Endometrial microvascular endothelial cells (primary cell): ENCODE results near the gene STATH. TPM values are rescaled to one million over a fixed set of nuclear protein-coding genes. Genes with fewer than 3 reads are reported as not detected.
"Not testable (repeated sequence)": the region's sequence is repeated elsewhere in the genome, so short reads cannot be mapped to it uniquely, and the experiment has no call there.

Source experiments
- in situ Hi-C: cut with HindIII; loops from 2 replicates; pipeline ENCODE4 v1.10.0; 2017; ENCODE audit warnings: low sequenced_read_pairs, low pct_unique_long_range_greater_than_20kb; ENCODE audit errors: inconsistent ontology term
- total RNA-seq: library from RNA; depleted of rRNA; stranded (reverse); fragments of >200 nt; gene quantifications from one replicate; pipeline ENCODE4 v1.2.3, GENCODE V29; 2015; ENCODE audit errors: inconsistent ontology term

Gene STATH
- not detected for total RNA-seq

- in situ Hi-C loops: no loop called here
These were observed at the start of gene STATH for GRCh38 chr4:69995526-69996016. Gene STATH (plus strand): TSS chr4:69995966. CDS start chr4:69998438, 2,472 bp downstream.

DNA sequence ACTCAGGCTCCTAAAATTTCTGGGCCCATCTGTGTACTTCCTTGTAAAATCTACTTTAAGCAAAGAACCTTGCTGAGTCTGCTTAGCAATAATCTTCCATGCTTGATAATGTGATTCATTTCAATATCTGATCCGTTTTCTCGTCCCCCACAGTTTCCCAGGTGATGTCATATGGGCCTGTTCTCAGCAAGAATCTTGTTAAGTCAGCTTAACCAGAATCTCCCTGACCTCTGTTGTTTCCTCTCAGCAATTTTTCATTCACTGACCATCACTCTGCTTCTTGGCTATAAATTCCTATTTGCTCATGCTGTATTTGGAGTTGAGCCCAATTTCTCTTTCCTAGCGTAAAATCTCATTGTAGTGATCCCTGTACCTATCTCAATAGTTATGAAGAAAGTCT, 44.2 kb upstream of the STATH start:
- in situ Hi-C loops: no loop called here

DNA sequence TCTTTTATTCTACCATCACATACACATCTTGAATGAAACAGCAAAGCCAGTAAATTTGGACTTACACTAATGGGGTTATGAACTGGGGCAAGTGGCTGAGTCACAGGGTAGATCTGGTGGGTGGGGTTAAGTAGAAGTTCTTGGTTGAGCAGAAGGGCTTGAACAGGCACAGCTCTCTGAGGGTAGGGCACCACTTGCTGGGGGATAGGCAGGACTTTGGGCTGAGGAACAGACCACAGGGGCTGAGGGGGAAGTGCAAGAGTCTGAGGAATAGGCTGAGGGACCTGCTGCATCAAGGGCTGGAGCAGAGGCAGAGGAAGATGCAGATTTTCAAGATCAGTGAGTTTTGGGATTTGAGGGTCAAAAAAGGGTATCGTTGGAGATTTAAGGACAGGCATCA, 38.6 kb upstream of the STATH start:
- in situ Hi-C loops: no loop called here

DNA sequence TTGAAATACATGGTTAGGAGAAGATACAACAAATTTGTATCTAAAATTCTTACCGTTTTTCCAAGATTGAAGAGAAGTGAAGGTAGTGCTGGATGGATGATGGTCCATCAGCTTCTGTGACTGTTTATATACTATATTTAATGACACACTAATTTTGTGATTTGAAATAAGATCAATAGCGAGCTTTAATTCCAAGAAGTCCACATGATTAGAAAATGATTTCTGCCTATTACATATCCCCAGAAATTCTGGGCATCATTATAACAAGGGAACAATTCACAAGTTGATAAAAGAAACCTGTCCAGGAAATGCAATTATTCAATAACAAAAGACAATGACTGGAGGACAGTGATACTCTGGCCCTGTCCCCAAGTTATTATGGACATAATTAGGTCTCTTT, 30.1 kb upstream of the STATH start, which contains the start of gene CSN2:
Gene CSN2 (minus strand): TSS at position 101 of the 400 bp plus-strand sequence. CDS start 4,733 bp downstream, outside the sequence.
- in situ Hi-C loops: no loop called here

DNA sequence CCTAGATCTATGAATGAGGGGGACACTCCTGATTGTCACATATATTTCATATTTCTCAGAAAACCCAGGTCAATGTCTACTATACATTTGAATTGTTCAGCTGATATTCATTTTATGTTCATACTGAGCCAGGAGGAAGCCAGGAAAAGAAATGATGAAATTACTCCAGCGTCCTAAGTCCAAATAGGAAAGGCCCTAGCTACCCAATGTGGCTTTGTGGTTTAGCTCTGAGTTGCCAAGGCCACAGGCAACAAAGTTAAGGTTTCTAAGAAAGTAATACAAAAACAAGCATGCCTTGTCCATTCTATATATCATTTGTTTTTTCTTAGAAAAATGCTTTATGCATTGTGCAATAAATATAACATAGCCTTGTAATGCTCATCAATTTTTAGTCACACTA, 25.7 kb upstream of the STATH start:
- in situ Hi-C loops: no loop called here

DNA sequence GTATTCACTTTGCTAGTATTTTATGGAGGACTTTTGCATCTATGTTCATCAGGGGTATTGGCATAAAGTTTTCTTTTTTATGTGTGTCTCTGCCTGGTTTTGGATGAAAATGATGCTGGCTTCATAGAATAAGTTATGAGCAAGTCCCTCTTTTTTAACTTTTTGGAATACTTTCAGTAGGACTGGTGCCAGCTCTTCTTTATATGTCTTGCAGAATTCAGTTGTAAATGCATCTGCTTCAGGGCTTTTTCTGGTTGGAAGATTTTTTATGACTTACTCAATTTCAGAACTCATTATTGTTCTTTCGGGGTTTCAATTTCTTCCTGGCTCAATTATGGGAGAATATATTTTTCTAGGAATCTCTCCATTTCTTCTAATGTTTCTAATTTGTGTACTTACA, 21.1 kb upstream of the STATH start:
- in situ Hi-C loops: no loop called here

GRCh38 chr4:69977582-69977981, 18.2 kb upstream of the STATH start:
- in situ Hi-C loops: no loop called here

DNA sequence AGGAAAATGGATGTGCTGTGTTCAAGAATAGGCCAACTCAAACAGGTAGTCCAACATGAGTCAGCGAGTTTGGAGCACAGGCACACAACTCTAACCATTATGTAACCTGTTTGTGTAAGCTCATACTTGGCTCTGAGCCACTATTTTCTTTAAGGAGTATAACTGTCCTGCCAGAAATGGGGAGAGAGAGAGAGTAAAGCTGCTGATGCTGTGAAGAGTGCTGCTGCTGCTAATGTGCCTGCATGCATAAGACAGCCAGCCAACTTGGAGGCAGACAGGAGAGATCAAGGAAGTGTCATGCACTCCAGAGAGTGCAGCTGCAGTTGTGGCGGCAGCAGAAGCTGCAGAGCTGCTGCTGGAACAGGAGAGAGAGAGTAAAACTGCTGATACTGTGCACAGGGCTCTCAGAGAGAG, 11.7 kb upstream of the STATH start:
- in situ Hi-C loops: no loop called here

GRCh38 chr4:69986663-69987062, 9.1 kb upstream of the STATH start:
- in situ Hi-C loops: no loop called here

DNA sequence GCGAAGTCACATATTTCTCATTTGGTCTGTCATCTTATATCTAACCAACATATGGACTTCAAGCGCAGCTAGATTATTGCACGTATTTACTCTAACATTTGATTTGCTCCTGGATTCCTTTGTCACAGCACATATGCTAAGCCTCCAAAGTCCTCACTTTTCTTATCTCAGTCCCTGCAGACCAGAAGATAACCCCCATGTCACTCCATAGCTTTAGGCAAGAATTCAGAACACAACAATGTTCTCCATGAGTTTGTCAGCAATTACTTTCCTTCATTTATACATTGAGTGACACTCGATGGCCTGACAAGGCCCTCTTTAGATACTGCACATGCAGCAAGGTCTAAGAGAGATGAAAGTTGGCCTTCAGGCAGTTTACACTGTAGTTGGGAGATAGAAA, 4.8 kb upstream of the STATH start:
- in situ Hi-C loops: no loop called here

DNA sequence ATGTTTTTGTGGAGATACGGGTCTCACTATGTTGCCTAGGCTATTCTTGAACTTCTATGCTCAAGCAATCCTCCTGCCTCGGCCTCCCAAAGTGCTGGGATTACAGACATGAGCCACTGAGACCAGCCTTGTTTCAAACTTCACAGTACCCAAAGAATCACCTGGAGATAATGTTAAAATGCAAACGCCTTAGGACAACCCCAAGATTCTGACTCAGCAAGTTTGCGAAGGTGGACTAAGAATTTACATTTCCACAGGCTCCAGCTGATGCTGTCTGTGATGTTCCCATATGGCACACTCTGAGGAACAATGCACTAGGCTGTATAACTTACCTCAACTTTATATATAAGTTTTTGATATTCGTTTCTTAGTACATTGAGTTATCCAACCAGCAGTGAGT, 984 bp upstream of the STATH start:
- in situ Hi-C loops: no loop called here

DNA sequence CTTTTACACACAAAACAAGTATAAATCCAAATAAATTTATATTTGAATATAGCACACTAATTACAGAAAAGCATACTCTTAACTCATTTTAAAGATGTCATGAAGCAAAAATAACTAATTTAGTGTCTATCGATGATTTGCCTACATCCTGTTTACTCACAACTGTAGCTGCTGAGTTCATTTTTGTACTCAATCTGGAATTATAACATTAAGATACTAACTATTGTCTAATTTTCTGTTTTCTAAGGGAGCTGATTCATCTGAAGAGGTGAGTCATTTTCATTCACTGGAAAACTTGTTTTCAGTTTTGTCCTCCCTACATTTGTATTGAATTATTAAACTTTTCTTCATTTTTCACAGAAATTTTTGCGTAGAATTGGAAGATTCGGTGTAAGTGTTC, 3.7 kb downstream of the STATH start:
- in situ Hi-C loops: no loop called here

DNA sequence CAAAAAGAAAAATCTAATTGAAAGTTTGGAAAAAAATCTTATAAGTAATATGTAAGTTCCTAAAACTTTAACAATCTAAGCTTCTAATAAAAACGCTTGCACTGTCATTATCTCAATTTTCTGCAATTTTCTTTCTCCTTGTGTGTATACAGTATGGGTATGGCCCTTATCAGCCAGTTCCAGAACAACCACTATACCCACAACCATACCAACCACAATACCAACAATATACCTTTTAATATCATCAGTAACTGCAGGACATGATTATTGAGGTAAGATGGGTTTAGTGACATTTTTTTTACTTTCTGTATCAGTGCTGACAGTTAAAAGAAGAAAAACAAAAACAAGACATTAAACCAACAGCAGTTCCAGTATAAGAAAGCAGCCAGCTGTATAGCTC, 4.9 kb downstream of the STATH start:
- in situ Hi-C loops: no loop called here

- in situ Hi-C loops: no loop called here
These were observed 6.7 kb downstream of the STATH start for GRCh38 chr4:70002507-70002906.

DNA sequence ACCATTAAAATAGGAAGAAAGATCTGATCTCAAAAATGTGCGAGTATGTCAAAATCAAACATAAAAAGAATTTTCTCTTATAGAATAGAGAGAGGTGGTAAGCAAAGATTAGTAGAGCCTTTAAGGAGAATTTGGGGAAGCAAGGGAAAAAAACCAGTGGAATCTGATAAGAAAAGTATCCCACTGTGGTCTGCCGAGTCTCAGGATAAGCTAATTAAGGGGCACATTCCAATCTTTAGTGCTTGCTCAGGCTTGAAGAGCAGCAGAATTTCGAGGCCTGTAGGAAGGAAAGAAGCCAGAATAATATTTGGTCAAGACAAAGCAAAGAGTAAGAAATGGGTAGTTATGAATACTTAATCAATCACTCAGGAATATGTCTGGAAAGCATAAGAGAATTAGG, 13.0 kb downstream of the STATH start:
- in situ Hi-C loops: no loop called here

DNA sequence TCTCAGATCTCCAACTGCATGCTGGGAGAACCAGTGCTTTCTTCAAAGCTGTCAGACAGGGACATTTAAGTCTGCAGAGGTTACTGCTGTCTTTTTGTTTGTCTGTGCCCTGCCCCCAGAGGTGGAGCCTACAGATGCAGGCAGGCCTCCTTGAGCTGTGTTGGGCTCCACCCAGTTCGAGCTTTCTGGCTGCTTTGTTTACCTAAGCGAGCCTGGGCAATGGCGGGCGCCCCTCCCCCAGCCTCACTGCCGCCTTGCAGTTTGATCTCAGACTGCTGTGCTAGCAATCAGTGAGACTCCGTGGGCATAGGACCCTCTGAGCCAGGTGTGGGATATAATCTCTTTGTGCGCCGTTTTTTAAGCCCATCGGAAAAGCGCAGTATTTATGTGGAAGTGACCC, 23.2 kb downstream of the STATH start:
- in situ Hi-C loops: not testable (repeated sequence)

GRCh38 chr4:70023218-70023617, 27.5 kb downstream of the STATH start:
- in situ Hi-C loops: no loop called here

DNA sequence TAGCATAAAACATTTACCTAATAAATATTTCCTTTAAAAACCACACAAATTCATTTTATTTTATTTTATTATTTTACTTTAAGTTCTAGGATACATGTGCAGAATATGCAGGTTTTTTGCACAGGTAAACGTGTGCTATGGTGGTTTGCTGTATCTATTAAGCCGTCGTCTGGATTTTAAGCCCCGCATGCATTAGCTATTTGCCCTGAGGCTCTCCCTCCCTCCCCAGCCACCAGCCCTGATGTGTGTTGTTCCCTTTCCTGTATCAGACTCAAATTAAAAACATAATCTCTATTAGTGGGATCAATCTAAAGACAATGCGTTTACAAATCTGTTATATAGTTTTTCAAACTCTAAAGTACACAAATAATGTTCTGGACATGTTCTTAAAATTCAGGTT, 31.2 kb downstream of the STATH start:
- in situ Hi-C loops: no loop called here

DNA sequence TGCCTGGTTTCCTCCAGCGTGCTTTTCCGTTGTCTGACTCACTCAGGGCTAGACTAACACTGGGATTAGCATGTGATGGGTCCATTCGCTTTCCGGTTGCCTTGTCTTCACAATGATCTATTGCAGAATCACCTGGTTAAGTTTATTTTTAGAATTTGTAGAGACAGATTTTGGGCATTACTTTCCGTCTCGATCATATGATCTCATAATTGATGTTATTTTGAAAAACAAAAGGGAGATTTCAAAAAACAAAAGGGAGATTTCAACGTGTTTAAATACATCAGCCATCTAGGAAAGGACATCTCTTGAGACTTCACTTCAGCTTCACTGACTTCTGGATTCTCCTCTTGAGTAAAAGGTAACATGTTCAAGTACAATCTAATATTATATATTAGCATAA, 32.4 kb downstream of the STATH start, which contains the start of gene HTN3:
Gene HTN3 (plus strand): TSS at position 301 of the 400 bp plus-strand sequence. CDS start 2,282 bp downstream, outside the sequence.
- in situ Hi-C loops: not testable (repeated sequence)

DNA sequence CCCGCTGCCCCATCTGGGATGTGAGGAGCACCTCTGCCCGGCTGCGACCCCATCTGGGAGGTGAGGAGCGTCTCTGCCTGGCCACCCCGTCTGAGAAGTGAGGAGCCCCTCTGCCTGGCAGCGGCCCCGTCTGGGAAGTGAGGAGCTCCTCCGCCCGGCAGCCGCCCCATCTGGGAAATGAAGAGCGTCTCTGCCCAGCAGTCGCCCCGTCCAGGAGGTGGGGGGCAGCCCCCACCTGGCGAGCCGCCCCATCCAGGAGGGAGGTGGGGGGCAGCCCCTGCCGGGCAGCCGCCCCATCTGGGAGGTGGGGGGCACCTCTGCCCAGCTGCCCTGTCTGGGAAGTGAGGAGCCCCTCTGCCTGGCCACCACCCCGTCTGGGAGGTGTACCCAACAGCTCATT, 41.8 kb downstream of the STATH start:
- in situ Hi-C loops: not testable (repeated sequence)

- in situ Hi-C loops: not testable (repeated sequence)
These were observed 44.2 kb downstream of the STATH start for GRCh38 chr4:70039928-70040327.
